ENCODE data around the gene COX4I1. TPM values are rescaled to one million over a fixed set of nuclear protein-coding genes. Genes with fewer than 3 reads are reported as not detected.

The COX4I1 gene
- total and polyA plus RNA-seq, 2 of the 8 experiments (the other 6 are each of a cell fraction or from before 2014, with no cell fraction given), result 507 to 707 TPM

DNA sequence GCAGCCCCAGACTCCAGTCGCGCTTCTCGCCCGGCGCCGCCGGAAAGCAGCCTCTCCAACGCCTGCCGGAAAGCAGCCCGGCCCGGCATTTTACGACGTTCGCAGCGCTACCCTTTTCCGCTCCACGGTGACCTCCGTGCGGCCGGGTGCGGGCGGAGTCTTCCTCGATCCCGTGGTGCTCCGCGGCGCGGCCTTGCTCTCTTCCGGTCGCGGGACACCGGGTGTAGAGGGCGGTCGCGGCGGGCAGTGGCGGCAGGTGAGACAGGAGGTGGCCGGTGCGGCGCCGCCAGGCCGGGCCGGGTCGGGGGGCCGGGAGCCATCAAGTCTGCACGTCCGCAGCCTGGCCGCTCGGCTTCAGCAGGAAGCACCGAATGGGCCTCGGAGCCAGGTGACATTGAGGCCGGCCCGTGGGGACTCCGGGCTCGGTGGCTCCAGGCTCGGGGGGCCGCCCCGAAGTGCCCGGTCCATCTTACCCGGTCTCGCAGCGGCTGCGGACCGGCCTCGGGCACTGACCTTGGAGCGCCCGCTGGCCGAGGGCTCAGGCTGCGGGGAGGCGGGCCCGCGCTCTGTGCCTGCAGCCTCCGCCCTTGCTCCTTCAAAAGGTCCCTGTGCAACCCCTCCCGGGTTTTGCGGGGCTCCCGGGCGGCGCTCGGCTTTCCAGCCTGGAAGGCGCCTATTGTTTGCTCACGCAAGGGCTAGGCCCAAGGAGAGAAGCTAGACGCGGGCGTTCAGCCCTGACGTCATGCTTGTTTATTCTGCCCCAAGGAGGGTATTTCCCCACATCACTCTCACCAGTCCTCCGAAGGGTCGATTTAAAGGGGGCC is at the start of gene COX4I1, which contains the start of gene EMC8 (continued):
- peak; percentile 84 for TF ChIP-seq POLR2AphosphoS5 (IDR thresholded peaks at IDR 0.05; ENCODE audit: low read depth, low read length)
- no peak for TF ChIP-seq CBX8 (IDR thresholded peaks at IDR 0.05; ENCODE audit: borderline replicate concordance, low read depth, low read length)
- TF ChIP-seq ASH2L (IDR thresholded peaks at IDR 0.05; ENCODE audit: low read length), result peak; percentile 48
- TF ChIP-seq EP300 (IDR thresholded peaks at IDR 0.05; ENCODE audit: borderline replicate concordance in 1 of 2, low read depth in 2 of 2, low read length in 2 of 2), result no peak
- TF ChIP-seq TBP (IDR thresholded peaks at IDR 0.05; ENCODE audit: low read depth, low read length), result peak; percentile 86
- no peak; the same call in 1 of the 2 replicates for TF ChIP-seq BACH1 (IDR thresholded peaks at IDR 0.05; ENCODE audit: low read length)
- TF ChIP-seq RBBP5 (IDR thresholded peaks at IDR 0.05; ENCODE audit: borderline replicate concordance, low read depth, low read length), result peak; percentile 50; the same call in 1 of the 2 replicates
- peak; percentile 77 for TF ChIP-seq TAF7 (optimal IDR thresholded peaks at IDR 0.05; ENCODE audit: borderline replicate concordance, low read depth, low read length)
- TF ChIP-seq SIN3A (conservative IDR thresholded peaks at IDR 0.05 in 1 of 2, IDR thresholded peaks at IDR 0.05 in 1 of 2; ENCODE audit: low read depth in 1 of 2, low read length in 2 of 2), result 0 out of 4 replicates have a peak, but pooled peaks of 1 of the 2 experiments have one; percentile 4
- 0 out of 2 replicates have a peak, but pooled peaks have one; percentile 40 for TF ChIP-seq ATF2 (IDR thresholded peaks at IDR 0.05; ENCODE audit: low read length)
- TF ChIP-seq POLR2A (IDR thresholded peaks at IDR 0.05; ENCODE audit: control extremely low read depth in 1 of 2, low read depth in 2 of 2, low read length in 2 of 2), result peak; percentile 88 to 90
- TF ChIP-seq MAFK (IDR thresholded peaks at IDR 0.05; ENCODE audit: low read depth, low read length), result no peak
- TF ChIP-seq NRF1 (IDR thresholded peaks at IDR 0.05; ENCODE audit: low read depth, low read length), result no peak
